ENCODE results near the gene PIK3R5.

GRCh38 chr17:9009096-9009495 is 43.6 kb upstream of the PIK3R5 start:
- no peak for TF ChIP-seq CTCF (IDR thresholded peaks at IDR 0.05; ENCODE audit: insufficient read depth, low read length, poor library complexity, severe bottlenecking)
- TF ChIP-seq EZH2phosphoT487 (conservative IDR thresholded peaks at IDR 0.05; ENCODE audit: low read length): no peak

Data from SU-DHL-6 (cell line).